B cell (primary cell): ENCODE data around the gene TBC1D32. TPM values are rescaled to one million over a fixed set of nuclear protein-coding genes. Genes with fewer than 3 reads are reported as not detected.
"Not testable (repeated sequence)": the region's sequence is repeated elsewhere in the genome, so short reads cannot be mapped to it uniquely, and the experiment has no call there.

Source experiments
- ATAC-seq: fragments of 200-7000 bp; cut with Tn5 transposase; one replicate; pipeline ENCODE4 v1.10.0; 2021; ENCODE audit warnings: low read depth, mild to moderate bottlenecking, moderate number of reproducible peaks, moderate library complexity
- CTCF ChIA-PET: fragments of 350-600 bp; sonication (Branson Sonifier 250); formaldehyde crosslinking; loops from one replicate; lab custom pipeline; 2021; ENCODE audit warnings: antibody characterized with exemption, inconsistent platforms; lab: Charles Lee
- POLR2A ChIA-PET: fragments of 350-600 bp; sonication (Branson Sonifier 250); formaldehyde crosslinking; loops from one replicate; lab custom pipeline; 2021; ENCODE audit warnings: antibody characterized with exemption; lab: Charles Lee
- DNase-seq: peaks from one replicate; pipeline ENCODE4 v3.0.0; 2013
- H2AFZ ChIP-seq: 2 replicates; pipeline ENCODE4 v1.6.1; 2012; ENCODE audit warnings: mild to moderate bottlenecking, low read depth, low read length; ENCODE audit not compliant: insufficient read depth, poor library complexity, severe bottlenecking
- H3K27ac ChIP-seq, 2 donors: 1 replicate in 1 of 2; 2 replicates in 1 of 2; pipeline ENCODE4 v1.5.1; 2012 to 2013; ENCODE audit warnings: low read length in 2 of 2, mild to moderate bottlenecking in 2 of 2, moderate library complexity in 1 of 2
- H3K27me3 ChIP-seq, 4 experiments: fragments of 200-600 bp in 1 of 4; sonication (generic) in 1 of 4; replicated peaks in 1 of 4; 1 replicate in 2 of 4; 2 replicates in 2 of 4; pipeline versions ENCODE4 v1.6.1 to v1.7.0; 2013 to 2016; ENCODE audit warnings: low read length in 3 of 4, mild to moderate bottlenecking in 2 of 4, mixed read lengths in 1 of 4, moderate library complexity in 1 of 4; ENCODE audit not compliant: insufficient read depth in 4 of 4, control insufficient read depth in 3 of 4; ENCODE audit errors: control extremely low read depth in 1 of 4
- H3K36me3 ChIP-seq, 2 experiments: replicated peaks in 1 of 2; 1 replicate in 1 of 2; 2 replicates in 1 of 2; pipeline versions ENCODE4 v1.6.1 to v1.7.1; 2013; ENCODE audit warnings: low read length in 1 of 2; ENCODE audit not compliant: insufficient read depth in 2 of 2, control insufficient read depth in 1 of 2; ENCODE audit errors: control extremely low read depth in 1 of 2, extremely low read depth in 1 of 2
- H3K4me1 ChIP-seq, 2 donors: fragments of 200-600 bp in 1 of 2; sonication (generic) in 1 of 2; 1 replicate in 1 of 2; 2 replicates in 1 of 2; pipeline versions ENCODE4 v1.5.1 to v1.6.1; 2013 to 2017; ENCODE audit warnings: low read length in 2 of 2; ENCODE audit not compliant: control insufficient read depth in 2 of 2, insufficient read depth in 2 of 2
- H3K4me2 ChIP-seq: replicated peaks from 2 replicates; pipeline ENCODE3; 2012; ENCODE audit warnings: mild to moderate bottlenecking, low read depth, low read length; ENCODE audit not compliant: poor library complexity, severe bottlenecking
- H3K4me3 ChIP-seq, 5 experiments: fragments of 200-600 bp in 1 of 5; sonication (generic) in 1 of 5; 1 replicate in 3 of 5; 2 replicates in 2 of 5; pipeline versions ENCODE4 v1.5.1 to v1.7.0; 2011 to 2016; ENCODE audit warnings: low read length in 4 of 5, mild to moderate bottlenecking in 4 of 5, low read depth in 2 of 5, control low read depth in 1 of 5, moderate library complexity in 1 of 5; ENCODE audit not compliant: insufficient read depth in 1 of 5; ENCODE audit errors: control extremely low read depth in 1 of 5, extremely low read depth in 1 of 5
- H3K79me2 ChIP-seq: fragments of 200-600 bp; sonication (generic); one replicate; pipeline ENCODE4 v1.6.0; 2016; ENCODE audit warnings: low read length; ENCODE audit not compliant: control insufficient read depth, insufficient read depth
- H3K9ac ChIP-seq: fragments of 200-600 bp; sonication (generic); 2 replicates; pipeline ENCODE4 v1.6.1; 2017; ENCODE audit warnings: mild to moderate bottlenecking, low read length, moderate library complexity
- H3K9me3 ChIP-seq, 3 donors: one replicate each; pipeline versions ENCODE4 v1.6.1 to v1.7.1; 2013; ENCODE audit warnings: low read length in 2 of 3; ENCODE audit not compliant: control insufficient read depth in 2 of 3, insufficient read depth in 1 of 3; ENCODE audit errors: control extremely low read depth in 1 of 3
- H4K20me1 ChIP-seq: 2 replicates; pipeline ENCODE4 v1.6.0; 2012; ENCODE audit warnings: mild to moderate bottlenecking, low read length; ENCODE audit not compliant: insufficient read depth, control insufficient read depth, poor library complexity, severe bottlenecking
- H3K27ac Mint-ChIP-seq: one replicate; pipeline ENCODE4 v1.8.0; 2021; ENCODE audit warnings: mixed read lengths
- H3K27me3 Mint-ChIP-seq: one replicate; pipeline ENCODE4 v1.8.0; 2021; ENCODE audit warnings: mixed read lengths
- H3K4me1 Mint-ChIP-seq: one replicate; pipeline ENCODE4 v1.8.0; 2021; ENCODE audit warnings: mixed read lengths
- H3K4me3 Mint-ChIP-seq: one replicate; pipeline ENCODE4 v1.8.0; 2021; ENCODE audit warnings: mixed read lengths
- H3K9me3 Mint-ChIP-seq: one replicate; pipeline ENCODE4 v1.8.0; 2022; ENCODE audit warnings: mixed read lengths; ENCODE audit not compliant: insufficient read depth
- CTCF ChIP-seq: fragments of 200-600 bp; IDR thresholded peaks from one replicate; pipeline ENCODE4 v1.8.0; 2022; ENCODE audit warnings: antibody characterized with exemption, mild to moderate bottlenecking
- EZH2 ChIP-seq: IDR thresholded peaks from 2 replicates; pipeline ENCODE4 v1.6.1; 2012; ENCODE audit warnings: borderline replicate concordance, low read depth, mild to moderate bottlenecking, moderate library complexity, low read length; ENCODE audit not compliant: insufficient read depth, poor library complexity, severe bottlenecking
- whole genome bisulfite sequencing: methylation state at CpG from one replicate; pipeline ENCODE4 v1.1.5; 2013; ENCODE audit warnings: missing lambda C conversion rate; ENCODE audit not compliant: insufficient coverage; 5-methylcytosine and 5-hydroxymethylcytosine counted together
- intact Hi-C: fragments of 100-400 bp; cut with micrococcal nuclease; formaldehyde crosslinking; loops from one replicate; pipeline ENCODE4 v1.10.0; 2022
- polyA plus RNA-seq: library from polyadenylated mRNA; depleted of rRNA; stranded (reverse); fragments of >200 nt; gene quantifications from 2 replicates; pipeline ENCODE4 v1.2.3, GENCODE V29; 2012
- total RNA-seq, 2 donors: library from RNA; stranded (reverse); fragments of 120-200 nt in 1 of 2; gene quantifications; 1 replicate in 1 of 2; 2 replicates in 1 of 2; pipeline versions ENCODE4 v1.2.3 to v1.2.4, GENCODE V29; 2013 to 2022

Gene TBC1D32
- total and polyA plus RNA-seq, 2 donors (not counting 1 experiment from before 2014, with no cell fraction given) = 9.0 to 20.9 TPM

DNA sequence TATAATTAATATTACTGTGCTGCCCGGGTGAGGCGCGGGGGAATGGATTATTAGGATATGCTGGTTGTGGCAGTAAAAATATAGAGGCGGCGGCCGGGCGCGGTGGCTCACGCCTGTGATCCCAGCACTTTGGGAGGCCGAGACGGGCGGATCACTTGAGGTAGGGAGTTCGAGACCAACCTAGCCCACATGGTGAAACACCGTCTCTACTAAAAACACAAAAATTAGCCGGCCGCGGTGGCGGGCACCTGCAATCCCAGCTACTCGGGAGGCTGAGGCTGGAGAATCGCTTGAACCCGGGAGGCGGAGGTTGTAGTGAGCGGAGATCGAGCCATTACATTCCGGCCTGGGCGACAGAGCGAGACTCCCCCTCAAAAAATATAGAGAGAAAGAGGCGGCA is 586 bp downstream of the TBC1D32 start:
- DNase-seq = peak; percentile 6
- H3K4me1 ChIP-seq = peaks cover 8 to 13% of the 10 kb centered on the region in 2 donors
- H3K36me3 ChIP-seq, ATAC-seq, H3K27ac Mint-ChIP-seq, H3K27me3 ChIP-seq, H3K27me3 Mint-ChIP-seq, H4K20me1 ChIP-seq, H3K9me3 ChIP-seq, CTCF ChIA-PET, H3K9me3 Mint-ChIP-seq, POLR2A ChIA-PET: not testable (repeated sequence)
- H3K4me3 Mint-ChIP-seq = peak overlapping the region; percentile 98
- H2AFZ ChIP-seq = peak overlapping the region; percentile 82
- H3K4me2 ChIP-seq = peak overlapping the region; percentile 84
- intact Hi-C loops = loop anchor here (2.0 to 5.0 kb wide), 3 partner anchors 1065 to 1983 kb away; partner anchors contain the start of genes HSF2 and SERINC1
- peak overlapping the region; percentile 96 for H3K9ac ChIP-seq
- H3K4me3 ChIP-seq = peak overlapping the region; percentile 51 to 96 (median 81)
- peaks cover 30% of the 10 kb centered on the region for H3K4me1 Mint-ChIP-seq
- peak overlapping the region; percentile 91 to 96 for H3K27ac ChIP-seq
- WGBS = 97% methylated on average over 11 of the region's 28 CpGs
- H3K79me2 ChIP-seq = peaks cover 15% of the 10 kb centered on the region

- Mint-ChIP-seq H3K27ac (peak overlapping the region; percentile 41), H3K4me3 (peak overlapping the region; percentile 98), H3K9me3 (no peaks in the 10 kb centered on the region), H3K27me3 (no peaks in the 10 kb centered on the region), H3K4me1 (peaks cover 30% of the 10 kb centered on the region)
- ATAC-seq = no peak
- no peaks in the 10 kb centered on the region for H4K20me1 ChIP-seq
- no peak overlapping the region for H3K27ac ChIP-seq
- no peak overlapping the region for H3K9ac ChIP-seq
- peaks cover 8 to 13% of the 10 kb centered on the region in 2 donors for H3K4me1 ChIP-seq
- H3K79me2 ChIP-seq = peaks cover 16% of the 10 kb centered on the region
- no peak overlapping the region for H2AFZ ChIP-seq
- WGBS = 98% methylated on average over 4 of the region's 4 CpGs
- peak; percentile 8 for DNase-seq
- H3K4me2 ChIP-seq = peak overlapping the region; percentile 84
- no peak for TF ChIP-seq EZH2
- no peak for TF ChIP-seq CTCF
- no peaks in the 10 kb centered on the region for H3K9me3 ChIP-seq
- intact Hi-C loops = loop anchor here (2.0 to 5.0 kb wide), 2 partner anchors 1066 to 1139 kb away; partner anchors contain the start of genes HSF2 and SERINC1
- no peaks in the 10 kb centered on the region for H3K36me3 ChIP-seq
- CTCF ChIA-PET = no interaction called here
- no peak overlapping the region for H3K4me3 ChIP-seq
- POLR2A ChIA-PET = no interaction called here
- H3K27me3 ChIP-seq = no peaks in the 10 kb centered on the region
These were observed 1.1 kb downstream of the TBC1D32 start for GRCh38 chr6:121333196-121333595.
